GM18873 (cell line): ENCODE results near the gene LOXL1.
"Not testable (repeated sequence)": the region's sequence is repeated elsewhere in the genome, so short reads cannot be mapped to it uniquely, and the experiment has no call there.

Source experiments
- ATAC-seq: cut with Tn5 transposase; IDR thresholded peaks from one replicate; pipeline ENCODE4 v1.9.1; 2021; ENCODE audit warnings: mild to moderate bottlenecking, moderate library complexity, moderate number of reproducible peaks; ENCODE audit not compliant: unreplicated experiment, low FRiP score

The LOXL1 gene

DNA sequence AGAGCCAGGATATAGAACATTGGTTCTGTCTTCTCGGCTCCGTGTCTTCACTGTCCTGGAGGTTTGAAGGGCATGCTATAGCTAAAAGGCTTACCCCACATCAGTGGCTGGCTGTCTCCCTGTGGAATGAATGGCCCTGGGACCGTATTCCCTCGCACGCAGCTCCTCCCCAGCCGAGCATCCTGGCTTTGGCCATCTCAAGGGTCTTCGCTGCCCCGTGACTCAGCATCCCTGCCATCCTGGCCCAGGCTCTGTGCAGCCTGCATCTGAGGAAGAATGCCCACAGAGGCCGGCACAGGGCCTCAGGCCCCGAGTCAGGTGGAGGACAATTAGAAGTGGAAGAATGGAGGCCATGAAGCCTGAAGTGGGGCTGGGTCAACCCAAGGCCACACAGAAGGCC is 11.0 kb downstream of the LOXL1 start:
- ATAC-seq, result no peak

GRCh38 chr15:73937726-73938125 is 11.5 kb downstream of the LOXL1 start:
- no peak for ATAC-seq

GRCh38 chr15:73938516-73938915 is 12.3 kb downstream of the LOXL1 start:
- ATAC-seq, result not testable (repeated sequence)

GRCh38 chr15:73939138-73939537 is 12.9 kb downstream of the LOXL1 start:
- no peak for ATAC-seq

GRCh38 chr15:73940061-73940981 is 14.1 kb downstream of the LOXL1 start:
- ATAC-seq, result no peak

DNA sequence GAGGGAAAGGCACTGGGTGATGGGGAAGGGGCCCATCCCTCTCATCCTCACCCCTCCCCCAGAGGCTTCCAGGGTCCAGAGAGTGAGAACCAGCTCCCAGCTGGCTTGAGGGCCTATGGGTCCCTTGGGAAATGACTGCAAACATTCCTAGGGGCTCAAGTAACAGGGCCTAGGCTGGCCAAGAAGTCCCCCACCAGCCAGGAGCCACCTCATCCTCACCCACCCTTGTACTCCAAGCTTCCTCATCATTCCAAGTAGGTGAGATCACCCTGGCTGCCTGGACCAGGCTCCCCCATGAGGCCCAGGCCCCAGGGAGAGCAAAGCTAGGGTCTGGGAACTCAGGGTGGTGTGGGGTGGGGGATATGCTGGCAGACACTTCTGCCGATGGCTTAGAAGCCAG is 14.8 kb downstream of the LOXL1 start:
- no peak for ATAC-seq

- ATAC-seq, result no peak
Observed at GRCh38 chr15:73941449-73941848, 15.2 kb downstream of the LOXL1 start.

GRCh38 chr15:73941871-73942635 is 15.8 kb downstream of the LOXL1 start:
- no peak for ATAC-seq

- no peak for ATAC-seq
Observed at GRCh38 chr15:73942751-73943270, 16.5 kb downstream of the LOXL1 start.

GRCh38 chr15:73944161-73945129 is 18.2 kb downstream of the LOXL1 start:
- ATAC-seq, result no peak

- no peak for ATAC-seq
Observed at GRCh38 chr15:73945130-73945508, 18.9 kb downstream of the LOXL1 start.

DNA sequence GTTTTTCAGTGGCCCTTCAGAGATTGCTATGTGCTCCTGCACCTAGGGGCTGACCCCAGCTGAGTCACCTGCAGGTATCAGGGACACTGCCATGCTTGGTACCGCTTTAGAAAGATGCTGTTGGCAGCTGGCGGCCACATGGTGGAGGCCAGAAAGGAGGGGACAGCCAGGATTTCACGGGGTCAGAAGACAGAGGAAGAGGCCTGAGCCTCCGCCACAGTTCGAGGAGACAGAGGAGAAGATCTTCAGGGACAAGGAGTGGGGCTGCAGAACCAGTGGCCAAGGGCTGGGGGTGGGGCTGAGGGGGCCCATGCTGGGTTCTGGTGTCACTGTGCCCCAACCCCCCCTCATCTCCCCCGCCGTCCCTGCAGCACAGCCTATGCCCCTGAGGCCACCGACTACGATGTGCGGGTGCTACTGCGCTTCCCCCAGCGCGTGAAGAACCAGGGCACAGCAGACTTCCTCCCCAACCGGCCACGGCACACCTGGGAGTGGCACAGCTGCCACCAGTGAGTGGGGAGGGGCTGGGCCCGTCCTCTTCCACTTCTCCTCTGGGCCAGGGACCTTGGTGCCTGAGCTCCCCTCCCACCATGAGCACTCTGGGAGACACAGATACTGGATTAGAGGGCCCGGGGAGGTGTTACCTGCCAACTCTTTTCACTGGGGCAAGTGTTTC is 19.9 kb downstream of the LOXL1 start:
- no peak for ATAC-seq

- ATAC-seq, result no peak
Observed at GRCh38 chr15:73946795-73947370, 20.6 kb downstream of the LOXL1 start.

GRCh38 chr15:73947651-73948050 is 21.4 kb downstream of the LOXL1 start:
- no peak for ATAC-seq

DNA sequence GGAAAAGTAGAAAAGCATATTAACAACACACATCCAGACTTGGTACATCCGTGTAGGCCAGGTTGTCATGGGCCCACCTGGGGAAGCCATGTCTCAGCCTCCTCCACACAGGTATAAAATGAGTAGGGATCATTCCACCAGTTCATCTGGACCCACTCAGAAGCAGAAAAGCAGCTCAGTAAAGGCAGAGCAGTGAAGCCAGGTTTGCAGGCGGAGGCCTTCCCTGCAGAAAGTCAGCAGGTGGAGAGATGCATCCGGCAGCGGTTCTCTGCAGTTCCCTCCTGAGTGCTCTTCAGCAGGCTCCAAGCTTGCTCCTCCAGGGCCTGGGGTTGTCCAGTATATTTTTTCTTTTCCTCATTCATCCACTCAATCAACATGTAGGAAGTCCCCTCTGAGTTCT is 22.1 kb downstream of the LOXL1 start:
- ATAC-seq, result no peak

- ATAC-seq, result no peak
Observed at GRCh38 chr15:73948982-73949381, 22.7 kb downstream of the LOXL1 start.

DNA sequence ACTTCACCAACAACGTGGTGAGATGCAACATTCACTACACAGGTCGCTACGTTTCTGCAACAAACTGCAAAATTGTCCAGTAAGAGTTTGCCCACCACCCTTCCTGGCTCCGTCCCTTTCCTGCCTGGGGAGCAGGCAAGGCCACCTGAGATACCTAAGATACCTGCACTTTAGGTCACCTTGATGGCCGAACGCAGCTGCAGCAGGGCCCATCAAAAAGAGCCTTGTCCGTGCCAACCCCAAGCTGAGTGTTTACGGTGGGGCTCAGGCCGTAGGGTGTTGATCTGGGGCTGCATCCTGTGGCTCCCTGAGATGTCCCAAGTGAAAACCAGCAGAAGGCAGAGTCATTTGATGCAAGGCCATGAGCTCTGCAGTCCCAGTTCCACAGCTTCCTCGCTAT is 23.2 kb downstream of the LOXL1 start:
- no peak for ATAC-seq

DNA sequence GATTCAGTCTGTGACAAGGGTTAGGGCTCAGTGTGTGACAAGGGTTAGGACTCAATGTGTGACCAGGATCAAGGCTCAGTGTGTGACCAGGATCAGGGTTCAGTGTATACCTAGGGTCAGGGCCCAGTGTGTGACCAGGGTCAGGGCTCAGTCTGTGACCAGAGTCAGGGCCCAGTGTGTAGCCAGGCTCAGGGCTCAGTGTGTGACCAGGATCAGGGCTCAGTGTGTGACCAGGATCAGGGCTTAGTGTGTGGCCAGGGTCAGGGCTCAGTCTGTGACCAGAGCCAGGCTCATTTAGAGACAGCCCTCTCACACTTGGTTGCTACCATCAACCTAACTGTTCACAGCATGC is 24.2 kb downstream of the LOXL1 start:
- no peak for ATAC-seq

- no peak for ATAC-seq
Observed at GRCh38 chr15:73950831-73951561, 24.7 kb downstream of the LOXL1 start.
